Transverse colon (tissue), 4 donors: ENCODE results near the gene KDM4D. TPM values are rescaled to one million over a fixed set of nuclear protein-coding genes. Genes with fewer than 3 reads are reported as not detected.
"Not testable (repeated sequence)": the region's sequence is repeated elsewhere in the genome, so short reads cannot be mapped to it uniquely, and the experiment has no call there.

Experiments used
- DNase-seq: peaks from one replicate; pipeline ENCODE4 v3.0.0-alpha.2; 2019
- H3K27ac ChIP-seq, 4 donors: fragments of 200-600 bp; sonication (generic); 2 replicates each; pipeline ENCODE4 v1.5.1; 2016 to 2018; ENCODE audit warnings: inconsistent platforms in 4 of 4
- H3K27me3 ChIP-seq: fragments of 200-600 bp; sonication (generic); 2 replicates; pipeline ENCODE4 v1.5.1; 2017; ENCODE audit warnings: inconsistent platforms
- H3K36me3 ChIP-seq, 4 donors: fragments of 200-600 bp; sonication (generic); 2 replicates each; pipeline ENCODE4 v1.5.1; 2017 to 2019; ENCODE audit warnings: inconsistent platforms in 4 of 4
- H3K4me1 ChIP-seq, 4 donors: fragments of 200-600 bp; sonication (generic); 2 replicates each; pipeline ENCODE4 v1.5.1; 2017 to 2020; ENCODE audit warnings: inconsistent platforms in 4 of 4
- H3K4me3 ChIP-seq, 4 donors: fragments of 200-600 bp; sonication (generic); 1 replicate in 1 of 4; 2 replicates in 3 of 4; pipeline versions ENCODE4 v1.5.1 to v1.6.1; 2017 to 2019; ENCODE audit warnings: inconsistent platforms in 4 of 4
- H3K9me3 ChIP-seq, 2 donors: fragments of 200-600 bp; sonication (generic); 2 replicates each; pipeline ENCODE4 v1.5.1; 2017 to 2019; ENCODE audit warnings: inconsistent platforms in 2 of 2
- EP300 ChIP-seq: sonication (generic); formaldehyde crosslinking; IDR thresholded peaks from one replicate; pipeline ENCODE4 v1.6.1; 2017; ENCODE audit warnings: antibody characterized with exemption, low read depth
- POLR2A ChIP-seq: fragments of 450-650 bp; IDR thresholded peaks from one replicate; pipeline ENCODE4 v1.6.1; 2016; ENCODE audit warnings: antibody characterized with exemption, mild to moderate bottlenecking, moderate library complexity
- POLR2AphosphoS5 ChIP-seq, 3 donors: sonication (generic); formaldehyde crosslinking; IDR thresholded peaks; one replicate each; pipeline ENCODE4 v1.6.1; 2016; ENCODE audit warnings: antibody characterized with exemption in 3 of 3
- WGBS, 2 donors: methylation state at CpG; one replicate each; pipeline ENCODE4 v1.1.5; 2018; ENCODE audit warnings: low coverage in 1 of 2; 5-methylcytosine and 5-hydroxymethylcytosine counted together
- in situ Hi-C, 4 donors: fragments of 200-750 bp; cut with MboI; loops; one replicate each; pipeline versions ENCODE4 v1.15.0 to v1.15.1; 2017; ENCODE audit warnings: low sequenced_read_pairs in 3 of 4, low pct_ligation_motif_present in 1 of 4, low pct_unique_long_range_greater_than_20kb in 1 of 4
- intact Hi-C: fragments of 100-400 bp; cut with DNase I; formaldehyde crosslinking; loops from one replicate; pipeline ENCODE4 v1.15.1; 2023; ENCODE audit warnings: low total_unique reads
- total RNA-seq, 4 donors: library from RNA; depleted of rRNA; stranded (reverse); fragments of >200 nt; gene quantifications; one replicate each; pipeline ENCODE4 v1.1.0, GENCODE V29; 2016
- TF ChIP-seq, protein P1 (sequence below), 5 experiments: fragments of 200-600 bp in 3 of 5; fragments of 450-650 bp in 2 of 5; sonication (generic) in 3 of 5; IDR thresholded peaks; 1 replicate in 2 of 5; 2 replicates in 3 of 5; pipeline ENCODE4 v1.5.1; 2016 to 2017; ENCODE audit warnings: antibody characterized with exemption in 5 of 5, inconsistent platforms in 3 of 5, mild to moderate bottlenecking in 2 of 5, moderate library complexity in 1 of 5

Gene KDM4D
- total RNA-seq, 4 donors from 2014 or later, result 0.27 to 3.0 (median 0.32) TPM; not detected in 1

DNA sequence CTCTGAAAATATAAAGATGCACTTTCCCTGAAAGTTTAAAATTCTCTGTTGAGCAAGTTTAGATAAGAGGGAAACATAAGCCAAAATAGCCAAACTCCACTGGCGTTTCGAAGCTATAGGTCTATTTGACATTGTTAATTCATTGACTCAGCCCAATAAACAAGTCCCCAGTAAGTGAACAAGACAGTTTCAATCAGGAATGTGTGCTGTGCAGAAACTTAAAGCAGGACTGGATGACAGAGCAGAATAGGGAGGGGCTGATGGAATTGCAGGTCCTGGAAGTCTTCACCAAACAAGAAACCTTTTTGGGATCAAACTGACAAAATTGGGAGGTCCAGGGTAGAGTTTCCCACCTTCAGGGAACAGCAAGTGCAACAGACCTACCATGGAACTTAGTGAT is 42.6 kb downstream of the KDM4D start:
- intact Hi-C loops (no loop called here), in situ Hi-C loops (no loop called here)
- H3K4me1 ChIP-seq, result no peaks in the 10 kb centered on the region
- H3K36me3 ChIP-seq, result no peaks in the 10 kb centered on the region
- TF ChIP-seq, protein P1, sequence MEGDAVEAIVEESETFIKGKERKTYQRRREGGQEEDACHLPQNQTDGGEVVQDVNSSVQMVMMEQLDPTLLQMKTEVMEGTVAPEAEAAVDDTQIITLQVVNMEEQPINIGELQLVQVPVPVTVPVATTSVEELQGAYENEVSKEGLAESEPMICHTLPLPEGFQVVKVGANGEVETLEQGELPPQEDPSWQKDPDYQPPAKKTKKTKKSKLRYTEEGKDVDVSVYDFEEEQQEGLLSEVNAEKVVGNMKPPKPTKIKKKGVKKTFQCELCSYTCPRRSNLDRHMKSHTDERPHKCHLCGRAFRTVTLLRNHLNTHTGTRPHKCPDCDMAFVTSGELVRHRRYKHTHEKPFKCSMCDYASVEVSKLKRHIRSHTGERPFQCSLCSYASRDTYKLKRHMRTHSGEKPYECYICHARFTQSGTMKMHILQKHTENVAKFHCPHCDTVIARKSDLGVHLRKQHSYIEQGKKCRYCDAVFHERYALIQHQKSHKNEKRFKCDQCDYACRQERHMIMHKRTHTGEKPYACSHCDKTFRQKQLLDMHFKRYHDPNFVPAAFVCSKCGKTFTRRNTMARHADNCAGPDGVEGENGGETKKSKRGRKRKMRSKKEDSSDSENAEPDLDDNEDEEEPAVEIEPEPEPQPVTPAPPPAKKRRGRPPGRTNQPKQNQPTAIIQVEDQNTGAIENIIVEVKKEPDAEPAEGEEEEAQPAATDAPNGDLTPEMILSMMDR (IDR thresholded peaks at IDR 0.05), result no peak
- no peak for TF ChIP-seq EP300
- no peak for TF ChIP-seq POLR2A
- TF ChIP-seq POLR2AphosphoS5 (IDR thresholded peaks at IDR 0.05), result no peak
- no peak overlapping the region for H3K27ac ChIP-seq
- H3K4me3 ChIP-seq, result no peak overlapping the region
- no peaks in the 10 kb centered on the region for H3K27me3 ChIP-seq
- H3K9me3 ChIP-seq, result no peaks in the 10 kb centered on the region
- WGBS, 2 donors, result 32 to 62% methylated on average over 2 of the region's 2 CpGs
- DNase-seq, result no peak

DNA sequence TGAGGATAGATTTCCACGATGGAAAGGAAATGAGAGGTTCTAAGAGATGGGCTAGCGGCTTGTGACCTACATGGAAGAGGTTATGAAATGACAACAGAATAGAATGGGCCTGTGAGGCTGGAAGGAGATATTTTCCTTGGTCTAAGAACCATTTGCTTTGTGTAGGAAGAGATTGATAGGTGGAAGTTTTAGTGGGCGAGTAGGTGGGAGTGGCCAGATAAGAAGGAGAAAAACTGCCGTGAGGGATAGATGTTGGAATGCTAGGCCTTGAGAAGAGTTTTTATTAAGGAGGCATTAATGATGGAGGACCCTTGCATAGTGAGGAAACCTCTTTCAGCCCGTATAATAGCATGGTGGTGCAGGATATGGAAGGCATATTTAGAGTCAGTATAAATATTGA is 48.0 kb downstream of the KDM4D start:
- WGBS, 2 donors, result 82 to 87% methylated on average over 5 of the region's 5 CpGs

DNA sequence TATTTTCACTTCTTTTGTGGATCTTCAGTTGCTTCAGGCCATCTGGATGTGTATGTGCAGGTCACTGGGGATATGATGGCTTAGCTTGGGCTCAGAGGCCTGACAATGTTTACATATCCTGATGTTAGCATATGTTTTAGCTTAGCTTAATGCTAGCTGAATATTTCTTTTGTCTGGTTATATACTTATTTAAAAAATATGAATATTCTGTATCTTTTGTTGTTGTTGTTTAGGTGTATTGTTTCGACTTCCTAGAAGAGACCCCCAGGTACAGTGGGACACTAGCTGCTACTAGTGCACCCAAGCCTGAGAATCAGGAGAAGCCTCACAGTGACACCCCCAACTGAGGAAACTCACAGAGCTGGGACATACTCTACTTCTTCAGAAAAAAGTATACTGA is 51.4 kb downstream of the KDM4D start, which contains the start of gene KDM4E:
Gene KDM4E, plus strand, starts transcription at position 301 of the 400 bp plus-strand sequence. CDS start 300 bp downstream, outside the sequence.
- Histone ChIP-seq H3K27ac (no peak within 1 kb of the TSS), H3K4me3 (no peak within 1 kb of the TSS), H3K4me1 (no peaks in the 10 kb centered on the region), H3K36me3 (no peaks in the 10 kb centered on the region), H3K27me3 (no peaks in the 10 kb centered on the region), H3K9me3 (no peaks in the 10 kb centered on the region)
- intact Hi-C loops (no loop called here), in situ Hi-C loops (no loop called here)
- 87 to 100% methylated on average over 1 of the region's 1 CpG for WGBS, 2 donors
- DNase-seq, result no peak
- TF ChIP-seq, protein P1 (IDR thresholded peaks at IDR 0.05), result no peak
- TF ChIP-seq POLR2AphosphoS5 (IDR thresholded peaks at IDR 0.05), result no peak
- TF ChIP-seq POLR2A, result no peak
- no peak for TF ChIP-seq EP300

More for the DNA sequence above, 48.0 kb downstream of the KDM4D start:
- H3K9me3 ChIP-seq, H3K4me3 ChIP-seq, H3K36me3 ChIP-seq, H3K4me1 ChIP-seq, H3K27me3 ChIP-seq, DNase-seq, in situ Hi-C loops, H3K27ac ChIP-seq, intact Hi-C loops: not testable (repeated sequence)

- H3K4me1 ChIP-seq, H3K27me3 ChIP-seq, intact Hi-C loops, H3K9me3 ChIP-seq, in situ Hi-C loops, DNase-seq, H3K4me3 ChIP-seq, H3K36me3 ChIP-seq, H3K27ac ChIP-seq: not testable (repeated sequence)
- WGBS, 2 donors, result 40 to 69% methylated on average over 1 to 8 of the region's 9 CpGs
These were observed 52.1 kb downstream of the KDM4D start for GRCh38 chr11:95025594-95025993.

DNA sequence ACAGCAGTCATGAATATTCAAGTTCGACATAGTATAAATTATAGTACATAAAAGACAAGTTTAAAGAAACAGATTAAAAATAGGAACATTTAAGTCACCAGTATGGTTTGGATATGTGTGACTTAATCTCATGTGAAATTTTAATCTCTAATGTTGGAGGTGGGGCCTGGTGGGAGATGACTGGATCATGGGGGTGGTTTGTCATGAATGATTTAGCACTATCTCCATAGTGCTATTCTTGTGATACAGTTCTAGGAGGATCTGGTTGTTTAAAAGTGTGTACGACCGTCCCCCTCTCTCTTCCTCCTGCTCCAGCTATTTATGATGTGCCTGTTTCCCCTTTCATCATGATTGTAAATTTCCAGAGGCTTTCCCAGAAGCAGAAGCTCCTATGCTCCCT is 54.8 kb downstream of the KDM4D start:
- intact Hi-C loops (no loop called here), in situ Hi-C loops (no loop called here)
- no peak overlapping the region for H3K4me3 ChIP-seq
- no peaks in the 10 kb centered on the region for H3K9me3 ChIP-seq
- no peaks in the 10 kb centered on the region for H3K4me1 ChIP-seq
- no peaks in the 10 kb centered on the region for H3K27me3 ChIP-seq
- no peak overlapping the region for H3K27ac ChIP-seq
- DNase-seq, result no peak
- WGBS, 2 donors, result 60 to 80% methylated on average over 3 of the region's 3 CpGs
- no peaks in the 10 kb centered on the region for H3K36me3 ChIP-seq
- TF ChIP-seq POLR2AphosphoS5 (IDR thresholded peaks at IDR 0.05), result no peak
- TF ChIP-seq, protein P1 (IDR thresholded peaks at IDR 0.05), result no peak
- no peak for TF ChIP-seq POLR2A
- TF ChIP-seq EP300, result no peak
